WTC11 (cell line): Measurements from ENCODE around the gene OMD.

Experiments used
- CREM ChIP-seq: sonication (generic); formaldehyde crosslinking; IDR thresholded peaks from 2 replicates; pipeline ENCODE4 v1.8.1; 2022; ENCODE audit warnings: mild to moderate bottlenecking, missing genetic modification reagents, moderate library complexity
- CTCF ChIP-seq: fragments of 200-600 bp; IDR thresholded peaks from 2 replicates; pipeline ENCODE4 v1.8.0; 2022; ENCODE audit warnings: antibody characterized with exemption
- ETV6 ChIP-seq: sonication (generic); formaldehyde crosslinking; IDR thresholded peaks from 2 replicates; pipeline ENCODE4 v1.8.1; 2022; ENCODE audit warnings: mild to moderate bottlenecking, missing genetic modification reagents
- IRF1 ChIP-seq: sonication (generic); formaldehyde crosslinking; IDR thresholded peaks from 2 replicates; pipeline ENCODE4 v1.8.0; 2023; ENCODE audit warnings: missing genetic modification reagents
- IRF2 ChIP-seq: sonication (generic); formaldehyde crosslinking; IDR thresholded peaks from 2 replicates; pipeline ENCODE4 v1.8.0; 2022; ENCODE audit warnings: low read depth, missing genetic modification reagents, borderline replicate concordance
- JUN ChIP-seq: sonication (generic); formaldehyde crosslinking; IDR thresholded peaks from 2 replicates; pipeline ENCODE4 v1.8.0; 2023; ENCODE audit warnings: mild to moderate bottlenecking, missing genetic modification reagents
- KAT7 ChIP-seq: sonication (generic); formaldehyde crosslinking; IDR thresholded peaks from 2 replicates; pipeline ENCODE4 v1.8.1; 2023; ENCODE audit warnings: missing genetic modification reagents, mild to moderate bottlenecking, borderline replicate concordance
- MAX ChIP-seq: sonication (generic); formaldehyde crosslinking; IDR thresholded peaks from 2 replicates; pipeline ENCODE4 v1.8.0; 2022; ENCODE audit warnings: mild to moderate bottlenecking, missing genetic modification reagents
- MLX ChIP-seq: sonication (generic); formaldehyde crosslinking; IDR thresholded peaks from 2 replicates; pipeline ENCODE4 v1.8.1; 2023; ENCODE audit warnings: mild to moderate bottlenecking, missing genetic modification reagents, moderate library complexity
- NFYB ChIP-seq: sonication (generic); formaldehyde crosslinking; conservative IDR thresholded peaks from 2 replicates; pipeline ENCODE4 v1.8.0; 2022; ENCODE audit warnings: low read depth, missing genetic modification reagents
- SMAD3 ChIP-seq: sonication (generic); formaldehyde crosslinking; IDR thresholded peaks from 2 replicates; pipeline ENCODE4 v1.8.0; 2022; ENCODE audit warnings: missing genetic modification reagents, mild to moderate bottlenecking, borderline replicate concordance
- TEAD4 ChIP-seq: sonication (generic); formaldehyde crosslinking; IDR thresholded peaks from 2 replicates; pipeline ENCODE4 v1.8.0; 2022; ENCODE audit warnings: mild to moderate bottlenecking, missing genetic modification reagents
- TP53 ChIP-seq: sonication (generic); formaldehyde crosslinking; IDR thresholded peaks from 2 replicates; pipeline ENCODE4 v1.8.1; 2023; ENCODE audit warnings: mild to moderate bottlenecking, missing genetic modification reagents
- ZNF425 ChIP-seq: fragments of 250-450 bp; sonication (Bioruptor Pico); conservative IDR thresholded peaks from 2 replicates; pipeline ENCODE4 v1.9.0; 2021; ENCODE audit warnings: mild to moderate bottlenecking

- TF ChIP-seq CREM = no peak
- no peak for TF ChIP-seq CTCF
- TF ChIP-seq IRF2 (CRISPR knock-in tag) = no peak
- no peak for TF ChIP-seq NFYB (CRISPR knock-in tag)
- no peak for TF ChIP-seq KAT7
- TF ChIP-seq JUN = no peak
- no peak for TF ChIP-seq ETV6 (CRISPR knock-in tag)
- no peak for TF ChIP-seq SMAD3
- no peak for TF ChIP-seq ZNF425
- TF ChIP-seq MLX = no peak
- no peak for TF ChIP-seq TP53
- no peak for TF ChIP-seq TEAD4 (CRISPR knock-in tag)
- TF ChIP-seq MAX (CRISPR knock-in tag) = no peak
- no peak for TF ChIP-seq IRF1
Measured at GRCh38 chr9:92392690-92393089, 31.6 kb downstream of the OMD start.
